Breast epithelium (tissue), 3 donors: ENCODE results near the gene HCN4.

Source experiments
- CTCF ChIP-seq, 3 donors: fragments of 450-650 bp; IDR thresholded peaks; one replicate each; pipeline ENCODE4 v1.5.1; 2016 to 2017; ENCODE audit warnings: antibody characterized with exemption in 3 of 3, mild to moderate bottlenecking in 3 of 3, moderate library complexity in 3 of 3
- POLR2A ChIP-seq: fragments of 450-650 bp; IDR thresholded peaks from one replicate; pipeline ENCODE4 v1.6.1; 2016; ENCODE audit warnings: antibody characterized with exemption, mild to moderate bottlenecking, moderate library complexity
- POLR2AphosphoS5 ChIP-seq, 3 donors: sonication (generic); formaldehyde crosslinking; IDR thresholded peaks; one replicate each; pipeline ENCODE4 v1.6.1; 2017; ENCODE audit warnings: antibody characterized with exemption in 3 of 3

- TF ChIP-seq CTCF (IDR thresholded peaks at IDR 0.05) (no peak), POLR2AphosphoS5 (IDR thresholded peaks at IDR 0.05) (no peak), POLR2A (no peak)
These were observed 26.9 kb upstream of the HCN4 start for GRCh38 chr15:73395671-73396070.
